BLaER1 treated with 17β-estradiol and CSF1 and Interleukin-3, amounts not matched to agents 10 nM and 100 nM (cell line): Measurements from ENCODE around the gene MCM8.

Experiments
- H3K27ac ChIP-seq, 11 experiments: shearing (Covaris generic); formaldehyde crosslinking; 2 replicates each; pipeline ENCODE4 v1.8.1; 2022
- H3K27me3 ChIP-seq, 11 experiments: shearing (Covaris generic); formaldehyde crosslinking; 2 replicates each; pipeline ENCODE4 v1.8.1; 2022
- H3K36me3 ChIP-seq, 11 experiments: shearing (Covaris generic); formaldehyde crosslinking; 2 replicates each; pipeline ENCODE4 v1.8.1; 2022
- H3K4me1 ChIP-seq, 10 experiments: shearing (Covaris generic); formaldehyde crosslinking; 2 replicates each; pipeline ENCODE4 v1.8.1; 2022
- H3K4me2 ChIP-seq, 11 experiments: shearing (Covaris generic); formaldehyde crosslinking; 2 replicates each; pipeline ENCODE4 v1.8.1; 2022
- H3K4me3 ChIP-seq, 10 experiments: shearing (Covaris generic); formaldehyde crosslinking; 2 replicates each; pipeline ENCODE4 v1.8.1; 2022
- H3K9ac ChIP-seq, 11 experiments: shearing (Covaris generic); formaldehyde crosslinking; 2 replicates each; pipeline ENCODE4 v1.8.1; 2022
- H3K9me3 ChIP-seq, 11 experiments: shearing (Covaris generic); formaldehyde crosslinking; replicated peaks in 1 of 11; 2 replicates each; pipeline ENCODE4 v1.8.1; 2022
- H4K20me1 ChIP-seq, 11 experiments: shearing (Covaris generic); formaldehyde crosslinking; 2 replicates each; pipeline ENCODE4 v1.8.1; 2022
- Cebpa-rat ChIP-seq, 11 experiments: shearing (Covaris generic); IDR thresholded peaks; 2 replicates each; pipeline ENCODE4 v1.8.1; 2022

Gene MCM8

DNA sequence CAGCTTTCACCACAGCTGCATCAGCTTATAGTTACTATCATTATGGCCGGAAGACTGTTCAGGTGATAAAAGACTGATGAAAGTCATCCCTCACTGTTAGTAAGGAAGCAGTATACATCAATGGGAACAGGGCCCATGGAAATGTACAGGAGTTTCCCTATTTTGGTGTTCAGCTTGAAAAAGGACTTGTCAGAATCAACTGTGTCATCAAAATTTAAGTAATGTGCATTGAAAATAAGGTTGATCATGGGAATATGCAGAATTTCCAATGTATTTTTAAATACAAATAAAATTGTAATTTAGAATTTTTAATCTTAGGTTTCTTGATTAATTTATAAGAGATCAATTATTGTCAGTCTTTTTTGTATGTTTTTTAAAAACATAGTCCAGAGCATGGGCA, 86.6 kb downstream of the MCM8 start:
- H3K36me3 ChIP-seq: peaks cover 98 to 100% (median 100%) of the 10 kb centered on the region in 11 experiments
- H3K27me3 ChIP-seq: no peaks in the 10 kb centered on the region
- no peak overlapping the region for H3K27ac ChIP-seq
- H3K4me1 ChIP-seq: peaks cover 14 to 31% (median 20%) of the 10 kb centered on the region in 10 experiments
- H3K4me2 ChIP-seq: no peak overlapping the region
- H3K4me3 ChIP-seq: no peak overlapping the region
- H3K9ac ChIP-seq: no peak overlapping the region
- peaks cover 0 to 63% (median 31%) of the 10 kb centered on the region in 11 experiments; a peak in 18 of 22 replicates for H4K20me1 ChIP-seq
- no peak for TF ChIP-seq Cebpa-rat (IDR thresholded peaks at IDR 0.05)
- H3K9me3 ChIP-seq: peaks cover 0 to 8% (median 0%) of the 10 kb centered on the region in 11 experiments; a peak in 5 of 22 replicates

DNA sequence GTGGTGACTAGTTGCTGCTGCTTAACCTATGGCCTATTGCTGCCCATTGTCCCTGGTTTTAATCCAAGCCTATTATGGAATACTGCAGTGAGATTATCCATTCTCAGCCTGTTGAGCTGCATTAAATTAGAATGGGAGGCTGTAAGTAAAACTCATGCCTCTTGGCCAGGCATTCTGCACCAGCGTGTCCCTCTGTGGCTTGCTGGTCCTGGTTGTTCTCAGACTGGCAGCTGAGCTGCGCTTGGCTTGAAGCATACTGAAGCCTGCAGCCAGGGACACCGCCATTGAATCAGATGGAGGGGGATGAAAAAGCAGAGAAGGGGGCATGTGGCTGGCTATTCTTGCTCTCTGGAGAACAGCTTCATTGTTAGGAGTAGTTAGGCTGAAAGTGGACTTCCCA, 87.8 kb downstream of the MCM8 start:
- H3K36me3 ChIP-seq: peaks cover 92 to 99% (median 93%) of the 10 kb centered on the region in 11 experiments
- no peak overlapping the region for H3K4me3 ChIP-seq

DNA sequence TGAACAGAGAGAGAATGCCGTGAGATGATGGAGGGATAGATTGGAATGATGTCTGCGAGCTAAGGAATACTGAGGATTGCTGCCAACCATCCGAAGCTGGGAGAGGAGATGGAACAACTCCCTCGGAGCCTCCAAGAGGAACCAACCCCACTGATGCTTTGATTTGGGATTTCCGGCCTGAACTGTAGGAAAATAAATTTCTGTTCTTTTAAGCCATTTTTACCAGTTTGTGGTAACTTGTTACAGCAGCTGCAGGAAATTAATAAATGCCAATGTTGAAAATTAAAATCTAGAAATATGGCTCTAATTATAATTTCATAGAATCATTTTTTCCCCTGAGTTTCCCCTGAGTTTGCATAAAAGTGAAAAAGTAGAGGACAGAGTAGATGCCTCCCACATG, 89.3 kb downstream of the MCM8 start:
- Histone ChIP-seq H3K27ac (no peak overlapping the region), H3K4me3 (no peak overlapping the region), H3K9ac (no peak overlapping the region), H3K4me2 (no peak overlapping the region), H3K4me1 (peaks cover 0 to 4% (median 2%) of the 10 kb centered on the region in 10 experiments; a peak in 18 of 20 replicates), H3K9me3 (peaks cover 0 to 8% (median 0%) of the 10 kb centered on the region in 11 experiments; a peak in 5 of 22 replicates), H3K27me3 (no peaks in the 10 kb centered on the region), H4K20me1 (peaks cover 0 to 48% (median 17%) of the 10 kb centered on the region in 11 experiments; a peak in 14 of 22 replicates), H3K36me3 (peaks cover 76 to 95% (median 78%) of the 10 kb centered on the region in 11 experiments)
- no peak for TF ChIP-seq Cebpa-rat (IDR thresholded peaks at IDR 0.05)

More for the DNA sequence above, 87.8 kb downstream of the MCM8 start:
- no peak overlapping the region for H3K9ac ChIP-seq
- H4K20me1 ChIP-seq: peaks cover 0 to 57% (median 30%) of the 10 kb centered on the region in 11 experiments; a peak in 18 of 22 replicates
- peaks cover 14 to 20% (median 17%) of the 10 kb centered on the region in 10 experiments for H3K4me1 ChIP-seq
- no peak for TF ChIP-seq Cebpa-rat (IDR thresholded peaks at IDR 0.05)
- H3K27ac ChIP-seq: no peak overlapping the region
- H3K9me3 ChIP-seq: peaks cover 0 to 8% (median 0%) of the 10 kb centered on the region in 11 experiments; a peak in 5 of 22 replicates
- H3K27me3 ChIP-seq: no peaks in the 10 kb centered on the region
- no peak overlapping the region for H3K4me2 ChIP-seq

DNA sequence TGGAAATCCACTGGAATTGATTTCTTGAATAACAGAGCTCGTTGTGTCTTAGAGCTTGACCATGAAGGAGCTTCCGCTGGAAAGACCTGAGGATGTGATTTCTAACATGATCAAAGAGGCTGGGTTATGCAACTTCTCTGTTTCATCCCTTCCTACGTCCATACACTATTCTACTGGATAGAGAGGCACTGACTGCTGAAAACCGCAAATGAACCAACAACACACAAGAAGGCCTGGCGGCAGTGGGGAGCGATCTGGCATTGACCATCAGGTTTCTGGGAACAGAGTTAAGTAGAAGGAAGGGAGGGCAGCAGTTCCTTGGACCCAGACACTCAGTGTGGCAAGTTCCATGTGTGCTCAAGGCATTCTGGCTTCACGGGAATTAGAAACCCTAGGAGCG, 90.1 kb downstream of the MCM8 start:
- no peak overlapping the region for H3K4me2 ChIP-seq
- no peak overlapping the region for H3K27ac ChIP-seq
- H4K20me1 ChIP-seq: peaks cover 0 to 44% (median 17%) of the 10 kb centered on the region in 11 experiments; a peak in 13 of 22 replicates
- H3K9ac ChIP-seq: no peak overlapping the region
- peaks cover 0 to 8% (median 0%) of the 10 kb centered on the region in 11 experiments; a peak in 5 of 22 replicates for H3K9me3 ChIP-seq
- H3K27me3 ChIP-seq: no peaks in the 10 kb centered on the region
- no peak for TF ChIP-seq Cebpa-rat (IDR thresholded peaks at IDR 0.05)
- peaks cover 69 to 87% (median 70%) of the 10 kb centered on the region in 11 experiments for H3K36me3 ChIP-seq
- no peak overlapping the region for H3K4me3 ChIP-seq
- peaks cover 0 to 5% (median 0%) of the 10 kb centered on the region in 10 experiments; a peak in 1 of 20 replicates for H3K4me1 ChIP-seq

DNA sequence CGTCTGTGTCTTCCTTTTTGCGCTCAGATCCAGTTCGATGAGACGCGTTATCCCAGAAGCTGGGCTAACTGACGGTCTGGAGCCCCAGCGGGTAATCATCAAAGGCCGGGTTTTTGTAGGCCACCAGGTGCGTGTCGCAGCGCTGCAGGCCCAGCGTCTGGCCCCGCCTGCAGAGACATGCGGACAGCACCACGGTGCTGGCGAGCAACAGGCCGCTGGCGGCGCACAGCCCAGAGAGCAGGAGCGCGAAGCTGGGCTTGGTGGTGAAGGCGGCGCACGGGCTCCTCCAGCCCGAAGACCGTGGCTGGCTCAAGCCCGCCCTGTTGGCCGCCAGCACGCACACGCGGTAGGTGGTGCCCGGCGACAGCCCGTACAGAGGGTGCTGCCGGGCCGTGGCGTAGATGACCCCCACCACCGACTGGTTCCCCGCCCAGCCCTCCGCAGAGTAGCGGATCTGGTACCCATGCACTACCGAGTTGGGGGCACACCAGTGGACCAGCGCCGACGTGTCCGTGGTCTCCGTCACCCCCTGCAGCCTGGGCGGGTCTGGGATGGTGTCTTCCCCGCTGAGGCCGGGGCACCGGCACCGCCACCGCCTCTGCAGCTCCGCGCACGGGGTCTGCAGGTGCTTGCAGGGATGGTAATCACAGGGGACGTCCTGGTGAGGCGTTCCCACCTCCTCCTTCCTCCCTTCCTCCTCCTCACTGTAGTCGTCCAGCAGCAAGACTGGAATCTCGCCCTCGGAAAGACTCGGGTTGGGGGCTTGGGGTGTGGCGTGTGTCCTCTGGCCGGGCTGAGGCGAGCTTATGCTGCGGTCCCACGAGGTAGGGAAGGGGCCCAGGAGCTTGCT, 90.7 kb downstream of the MCM8 start:
- Histone ChIP-seq H3K4me3 (no peak overlapping the region), H3K4me2 (no peak overlapping the region), H3K36me3 (peaks cover 62 to 81% (median 64%) of the 10 kb centered on the region in 11 experiments), H3K4me1 (peaks cover 0 to 6% (median 0%) of the 10 kb centered on the region in 10 experiments; a peak in 1 of 20 replicates), H3K27ac (no peak overlapping the region), H3K9me3 (peaks cover 0 to 8% (median 0%) of the 10 kb centered on the region in 11 experiments; a peak in 5 of 22 replicates), H3K27me3 (no peaks in the 10 kb centered on the region), H3K9ac (no peak overlapping the region), H4K20me1 (peaks cover 0 to 38% (median 11%) of the 10 kb centered on the region in 11 experiments; a peak in 13 of 22 replicates)
- TF ChIP-seq Cebpa-rat (IDR thresholded peaks at IDR 0.05): no peak

DNA sequence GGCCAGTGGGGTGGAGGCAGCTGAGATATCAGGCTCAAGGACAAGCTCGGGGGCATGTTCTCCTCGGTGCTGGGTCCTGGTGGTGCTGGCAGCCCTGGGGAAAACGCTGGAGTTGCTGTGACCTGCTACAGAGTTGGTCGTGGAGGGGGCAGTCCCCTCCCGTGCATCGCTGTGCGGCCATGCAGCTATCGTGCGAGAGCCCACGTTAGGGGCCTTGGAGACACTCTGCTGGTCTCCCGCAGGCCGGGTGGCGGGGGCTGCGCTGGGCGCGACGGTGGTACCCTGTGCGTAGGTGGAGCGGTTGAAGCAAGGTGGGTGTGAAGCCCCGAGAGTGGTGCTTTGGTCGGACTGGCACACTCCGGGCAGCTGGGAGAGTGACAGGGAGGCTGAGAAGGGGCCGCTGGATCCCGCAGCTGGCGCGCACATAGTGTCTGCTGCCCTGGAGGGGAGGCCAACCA, 91.4 kb downstream of the MCM8 start:
- Histone ChIP-seq H3K9ac (no peak overlapping the region), H3K4me1 (peaks cover 0 to 6% (median 0%) of the 10 kb centered on the region in 10 experiments; a peak in 1 of 20 replicates), H3K4me3 (no peak overlapping the region), H4K20me1 (peaks cover 0 to 34% (median 9%) of the 10 kb centered on the region in 11 experiments; a peak in 12 of 22 replicates), H3K27ac (no peak overlapping the region), H3K27me3 (no peaks in the 10 kb centered on the region), H3K36me3 (peaks cover 56 to 74% (median 57%) of the 10 kb centered on the region in 11 experiments), H3K4me2 (no peak overlapping the region), H3K9me3 (peaks cover 0 to 8% (median 0%) of the 10 kb centered on the region in 11 experiments; a peak in 5 of 22 replicates)
- TF ChIP-seq Cebpa-rat (IDR thresholded peaks at IDR 0.05): no peak

GRCh38 chr20:6044115-6044514, 93.7 kb downstream of the MCM8 start:
- Histone ChIP-seq H3K27me3 (no peaks in the 10 kb centered on the region), H3K9me3 (peaks cover 0 to 8% (median 0%) of the 10 kb centered on the region in 11 experiments; a peak in 5 of 22 replicates), H3K27ac (no peak overlapping the region), H3K9ac (no peak overlapping the region), H3K4me2 (no peak overlapping the region), H3K4me3 (no peak overlapping the region), H4K20me1 (peaks cover 0 to 24% (median 0%) of the 10 kb centered on the region in 11 experiments; a peak in 6 of 22 replicates), H3K4me1 (peaks cover 0 to 6% (median 0%) of the 10 kb centered on the region in 10 experiments; a peak in 1 of 20 replicates), H3K36me3 (peaks cover 33 to 52% (median 34%) of the 10 kb centered on the region in 11 experiments)
- TF ChIP-seq Cebpa-rat (IDR thresholded peaks at IDR 0.05): no peak

- Histone ChIP-seq H3K27ac (no peak overlapping the region), H3K36me3 (peaks cover 18 to 37% (median 20%) of the 10 kb centered on the region in 11 experiments)
Measured at GRCh38 chr20:6045566-6045965, 95.1 kb downstream of the MCM8 start.

More at GRCh38 chr20:6045566-6045965, 95.1 kb downstream of the MCM8 start:
- peaks cover 0 to 7% (median 5%) of the 10 kb centered on the region in 11 experiments; a peak in 18 of 22 replicates for H3K27me3 ChIP-seq
- TF ChIP-seq Cebpa-rat (IDR thresholded peaks at IDR 0.05): no peak
- H3K4me3 ChIP-seq: no peak overlapping the region
- H3K4me1 ChIP-seq: peaks cover 0 to 6% (median 0%) of the 10 kb centered on the region in 10 experiments; a peak in 1 of 20 replicates
- H4K20me1 ChIP-seq: peaks cover 0 to 23% (median 0%) of the 10 kb centered on the region in 11 experiments; a peak in 4 of 22 replicates
- no peak overlapping the region for H3K9ac ChIP-seq
- H3K4me2 ChIP-seq: no peak overlapping the region
- H3K9me3 ChIP-seq: peaks cover 0 to 8% (median 0%) of the 10 kb centered on the region in 11 experiments; a peak in 5 of 22 replicates
